ENCODE data around the gene NUMBL. TPM values are rescaled to one million over a fixed set of nuclear protein-coding genes. Genes with fewer than 3 reads are reported as not detected.
A peak's percentile ranks its signal among the peaks of the same experiment; 100 is the strongest.

Gene NUMBL
- total RNA-seq, 5 donors from 2014 or later (not counting 1 experiment from before 2014, with no cell fraction given): 7.1 to 19.0 (median 13.1) TPM

DNA sequence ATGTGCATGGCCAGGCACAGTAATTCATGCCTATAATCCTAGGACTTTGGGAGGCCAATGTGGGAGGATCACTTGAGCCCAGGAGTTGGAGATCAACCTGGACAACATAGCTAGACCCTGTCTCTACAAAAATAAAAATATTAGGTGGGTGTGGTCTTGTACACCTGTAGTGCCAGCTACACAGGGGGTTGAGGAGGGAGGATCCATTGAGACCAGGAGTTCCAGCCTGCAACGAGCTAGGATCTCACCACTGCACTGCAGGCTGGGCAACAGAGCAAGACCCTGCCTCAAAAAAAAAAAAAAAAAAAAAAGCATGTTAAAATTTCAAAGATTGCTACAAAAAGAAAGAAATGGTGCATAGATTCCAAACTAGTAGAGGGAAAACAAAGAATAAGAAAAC is 52.1 kb downstream of the NUMBL start:
- H3K36me3 Mint-ChIP-seq: no peaks in the 10 kb centered on the region
- Histone ChIP-seq H3K4me1 (ENCODE audit: control insufficient read depth in 1 of 2, extremely low read depth in 1 of 2, insufficient read depth in 2 of 2, low read length in 2 of 2) (peaks cover 6 to 13% of the 10 kb centered on the region in 2 experiments), H3K9me3 (no peaks in the 10 kb centered on the region), H3K27ac (ENCODE audit: low read length) (no peak overlapping the region), H3K27me3 (replicated peaks in 1 of 2; ENCODE audit: control insufficient read depth in 2 of 2, extremely low read depth in 1 of 2, insufficient read depth in 2 of 2, low read length in 1 of 2) (peaks cover 0 to 24% of the 10 kb centered on the region in 2 experiments), H3K4me3 (ENCODE audit: control insufficient read depth in 1 of 2, extremely low read depth in 1 of 2, low read length in 1 of 2) (no peak overlapping the region), H3K36me3 (ENCODE audit: control insufficient read depth in 2 of 2, extremely low read depth in 1 of 2, insufficient read depth in 1 of 2, low read length in 1 of 2) (no peaks in the 10 kb centered on the region)
- CTCF ChIA-PET: interaction anchor here in 1 of 2 donors (0.5 to 0.7 kb wide), 4 partner anchors 82 to 333 kb away, joined by 3 to 7 read pairs (median 5); no protein-coding TSS in a partner anchor
- POLR2A ChIA-PET: no interaction called here
- DNase-seq (no peak), ATAC-seq (replicated peaks in 1 of 4) (no peak)
- no CpG with 5 or more reads among the region's 1 CpG for WGBS (ENCODE audit: insufficient coverage)
- H3K9me3 Mint-ChIP-seq: no peaks in the 10 kb centered on the region
- peaks cover 0 to 6% of the 10 kb centered on the region in 2 donors for H3K27me3 Mint-ChIP-seq
- no peak overlapping the region for H3K27ac Mint-ChIP-seq
- H3K4me3 Mint-ChIP-seq: no peak overlapping the region
- peaks cover 16 to 19% (median 19%) of the 10 kb centered on the region in 3 donors for H3K4me1 Mint-ChIP-seq

DNA sequence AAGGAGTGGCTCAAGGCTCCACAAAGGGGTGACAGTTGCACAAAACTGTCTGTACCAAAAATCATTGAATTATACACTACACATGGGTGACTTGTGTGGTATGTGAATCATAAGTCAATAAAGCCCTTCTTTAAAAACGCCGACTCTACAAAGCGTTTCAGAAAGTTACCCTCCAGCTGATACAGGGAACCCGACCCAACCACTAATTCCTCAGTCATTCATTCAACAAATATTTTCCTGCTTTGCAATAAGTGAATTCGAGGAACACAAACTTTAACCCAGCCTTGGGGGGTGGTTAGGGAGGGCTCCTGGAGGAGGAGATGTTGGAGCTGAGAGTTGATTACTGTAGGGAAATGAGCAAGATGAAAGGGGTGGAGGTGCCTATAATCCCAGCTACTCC is 57.2 kb downstream of the NUMBL start:
- H3K4me1 ChIP-seq (ENCODE audit: control insufficient read depth in 1 of 2, extremely low read depth in 1 of 2, insufficient read depth in 2 of 2, low read length in 2 of 2): peaks cover 0 to 12% of the 10 kb centered on the region in 2 experiments
- H3K27me3 ChIP-seq (replicated peaks in 1 of 2; ENCODE audit: control insufficient read depth in 2 of 2, extremely low read depth in 1 of 2, insufficient read depth in 2 of 2, low read length in 1 of 2): peaks cover 0 to 14% of the 10 kb centered on the region in 2 experiments
- no CpG with 5 or more reads among the region's 5 CpGs for WGBS (ENCODE audit: insufficient coverage)
- DNase-seq (no peak), ATAC-seq (replicated peaks in 1 of 4) (no peak)
- H3K4me1 Mint-ChIP-seq: peaks cover 7 to 25% (median 9%) of the 10 kb centered on the region in 3 donors
- ChIA-PET CTCF (interaction anchor here in 1 of 2 donors (0.7 kb wide), 2 partner anchors 318 to 388 kb away, joined by 3 to 7 read pairs; no protein-coding TSS in a partner anchor), POLR2A (no interaction called here)
- H3K27me3 Mint-ChIP-seq: peaks cover 0 to 3% of the 10 kb centered on the region in 2 donors
- peaks cover 0 to 3% of the 10 kb centered on the region in 2 donors for H3K36me3 ChIP-seq (ENCODE audit: control insufficient read depth in 2 of 2, extremely low read depth in 1 of 2, insufficient read depth in 1 of 2, low read length in 1 of 2)
- H3K9me3 ChIP-seq: no peaks in the 10 kb centered on the region
- H3K27ac ChIP-seq (ENCODE audit: low read length): no peak overlapping the region
- peaks cover 4% of the 10 kb centered on the region for H3K36me3 Mint-ChIP-seq
- no peak overlapping the region for H3K4me3 ChIP-seq (ENCODE audit: control insufficient read depth in 1 of 2, extremely low read depth in 1 of 2, low read length in 1 of 2)
- no peak overlapping the region for H3K27ac Mint-ChIP-seq
- H3K9me3 Mint-ChIP-seq: no peaks in the 10 kb centered on the region
- H3K4me3 Mint-ChIP-seq: no peak overlapping the region

DNA sequence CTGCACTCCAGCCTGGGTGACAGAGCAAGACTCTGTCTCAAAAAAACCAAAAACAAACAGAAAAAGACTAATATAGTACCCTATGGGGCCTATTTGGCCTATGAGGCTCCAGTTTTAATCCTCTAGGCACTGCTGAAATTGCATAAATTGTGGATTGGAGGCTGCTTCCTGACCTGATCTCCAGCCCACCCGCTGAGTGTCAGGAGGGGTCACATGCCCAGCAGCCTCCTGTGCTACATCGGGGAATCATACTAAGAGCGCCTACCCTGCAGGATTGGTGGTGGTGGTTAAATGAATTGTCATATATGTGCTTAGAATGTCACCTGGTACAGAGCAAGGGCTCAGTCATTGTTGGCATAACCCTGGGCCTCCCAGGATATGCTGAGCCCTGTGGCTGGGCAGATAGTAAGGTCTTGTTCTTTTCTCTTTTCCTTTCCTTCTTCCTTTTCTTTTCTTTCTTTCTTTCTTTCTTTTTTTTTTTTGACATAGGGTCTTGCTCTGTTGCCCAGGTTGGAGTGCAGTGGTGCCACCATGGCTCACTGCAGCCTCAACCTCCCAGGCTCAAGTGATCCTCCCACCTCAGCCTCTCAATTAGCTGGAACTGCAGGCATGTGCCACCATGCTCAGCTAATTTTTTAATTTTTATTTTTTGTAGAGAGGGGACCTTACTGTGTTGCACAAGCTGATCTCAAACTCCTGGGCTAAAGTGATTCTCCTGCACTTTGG is 58.0 kb downstream of the NUMBL start:
- Mint-ChIP-seq H3K9me3 (no peaks in the 10 kb centered on the region), H3K27me3 (peaks cover 0 to 3% of the 10 kb centered on the region in 2 donors), H3K36me3 (peaks cover 5% of the 10 kb centered on the region), H3K4me3 (no peak overlapping the region), H3K4me1 (peaks cover 7 to 25% (median 9%) of the 10 kb centered on the region in 3 donors), H3K27ac (no peak overlapping the region)
- peaks cover 0 to 12% of the 10 kb centered on the region in 2 experiments for H3K4me1 ChIP-seq (ENCODE audit: control insufficient read depth in 1 of 2, extremely low read depth in 1 of 2, insufficient read depth in 2 of 2, low read length in 2 of 2)
- H3K27ac ChIP-seq (ENCODE audit: low read length): no peak overlapping the region
- DNase-seq (no peak), ATAC-seq (replicated peaks in 1 of 4) (no peak)
- POLR2A ChIA-PET: no interaction called here
- 80% methylated on average over 1 of the region's 3 CpGs for WGBS (ENCODE audit: insufficient coverage)
- CTCF ChIA-PET: no interaction called here
- no peak overlapping the region for H3K4me3 ChIP-seq (ENCODE audit: control insufficient read depth in 1 of 2, extremely low read depth in 1 of 2, low read length in 1 of 2)
- H3K27me3 ChIP-seq (replicated peaks in 1 of 2; ENCODE audit: control insufficient read depth in 2 of 2, extremely low read depth in 1 of 2, insufficient read depth in 2 of 2, low read length in 1 of 2): peaks cover 0 to 14% of the 10 kb centered on the region in 2 experiments
- peaks cover 0 to 3% of the 10 kb centered on the region in 2 donors for H3K36me3 ChIP-seq (ENCODE audit: control insufficient read depth in 2 of 2, extremely low read depth in 1 of 2, insufficient read depth in 1 of 2, low read length in 1 of 2)
- H3K9me3 ChIP-seq: no peaks in the 10 kb centered on the region

- WGBS (ENCODE audit: insufficient coverage): 75% methylated on average over 12 of the region's 16 CpGs
- peaks cover 7 to 25% (median 9%) of the 10 kb centered on the region in 3 donors for H3K4me1 Mint-ChIP-seq
- Histone ChIP-seq H3K9me3 (no peaks in the 10 kb centered on the region), H3K27ac (ENCODE audit: low read length) (no peak overlapping the region), H3K36me3 (ENCODE audit: control insufficient read depth in 2 of 2, extremely low read depth in 1 of 2, insufficient read depth in 1 of 2, low read length in 1 of 2) (peaks cover 0 to 13% of the 10 kb centered on the region in 2 donors), H3K4me1 (ENCODE audit: control insufficient read depth in 1 of 2, extremely low read depth in 1 of 2, insufficient read depth in 2 of 2, low read length in 2 of 2) (peaks cover 0 to 12% of the 10 kb centered on the region in 2 experiments), H3K27me3 (replicated peaks in 1 of 2; ENCODE audit: control insufficient read depth in 2 of 2, extremely low read depth in 1 of 2, insufficient read depth in 2 of 2, low read length in 1 of 2) (peaks cover 0 to 5% of the 10 kb centered on the region in 2 experiments), H3K4me3 (ENCODE audit: control insufficient read depth in 1 of 2, extremely low read depth in 1 of 2, low read length in 1 of 2) (no peak overlapping the region)
- H3K27ac Mint-ChIP-seq: no peak overlapping the region
- H3K27me3 Mint-ChIP-seq: no peaks in the 10 kb centered on the region
- no peaks in the 10 kb centered on the region for H3K9me3 Mint-ChIP-seq
- ATAC-seq (replicated peaks in 1 of 4): no peak
- ChIA-PET CTCF (interaction anchor here (0.6 to 0.9 kb wide), 2 partner anchors 11 to 967 kb away, joined by 3 to 4 read pairs; no protein-coding TSS in a partner anchor), POLR2A (no interaction called here)
- no peak overlapping the region for H3K4me3 Mint-ChIP-seq
- H3K36me3 Mint-ChIP-seq: peaks cover 12% of the 10 kb centered on the region
- DNase-seq: no peak
Measured at GRCh38 chr19:40630571-40631160, 59.8 kb downstream of the NUMBL start.

DNA sequence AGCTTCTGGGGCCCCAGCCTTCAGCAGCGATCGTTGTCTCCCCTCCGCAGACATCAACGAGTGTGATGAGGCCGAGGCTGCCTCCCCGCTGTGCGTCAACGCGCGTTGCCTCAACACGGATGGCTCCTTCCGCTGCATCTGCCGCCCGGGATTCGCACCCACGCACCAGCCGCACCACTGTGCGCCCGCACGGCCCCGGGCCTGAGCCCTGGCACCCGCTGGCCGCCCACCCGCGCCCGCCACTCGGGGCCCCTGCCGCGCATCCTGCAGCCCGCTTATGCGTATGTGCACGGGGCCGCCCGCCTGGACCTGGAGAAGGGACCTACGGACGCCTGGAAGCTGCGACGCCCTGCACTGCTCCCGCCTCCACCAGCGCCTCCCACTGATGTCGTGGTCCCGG is 61.1 kb downstream of the NUMBL start:
- POLR2A ChIA-PET: no interaction called here
- Histone ChIP-seq H3K4me3 (ENCODE audit: control insufficient read depth in 1 of 2, extremely low read depth in 1 of 2, low read length in 1 of 2) (no peak overlapping the region), H3K4me1 (ENCODE audit: control insufficient read depth in 1 of 2, extremely low read depth in 1 of 2, insufficient read depth in 2 of 2, low read length in 2 of 2) (peaks cover 0 to 11% of the 10 kb centered on the region in 2 experiments), H3K27ac (ENCODE audit: low read length) (no peak overlapping the region), H3K36me3 (ENCODE audit: control insufficient read depth in 2 of 2, extremely low read depth in 1 of 2, insufficient read depth in 1 of 2, low read length in 1 of 2) (peaks cover 0 to 21% of the 10 kb centered on the region in 2 donors), H3K9me3 (no peaks in the 10 kb centered on the region), H3K27me3 (replicated peaks in 1 of 2; ENCODE audit: control insufficient read depth in 2 of 2, extremely low read depth in 1 of 2, insufficient read depth in 2 of 2, low read length in 1 of 2) (no peaks in the 10 kb centered on the region)
- ATAC-seq (replicated peaks in 1 of 4) (peak in 1 of 4 experiments; percentile 5), DNase-seq (no peak)
- no peak overlapping the region for H3K27ac Mint-ChIP-seq
- peaks cover 20% of the 10 kb centered on the region for H3K36me3 Mint-ChIP-seq
- H3K27me3 Mint-ChIP-seq: no peaks in the 10 kb centered on the region
- 94% methylated on average over 38 of the region's 42 CpGs for WGBS (ENCODE audit: insufficient coverage)
- no peaks in the 10 kb centered on the region for H3K9me3 Mint-ChIP-seq
- CTCF ChIA-PET: interaction anchor here in 1 of 2 donors (0.5 kb wide), 1 partner anchor 1627 kb away, joined by 3 read pairs; no protein-coding TSS in a partner anchor
- H3K4me1 Mint-ChIP-seq: peaks cover 3 to 22% (median 7%) of the 10 kb centered on the region in 3 donors
- peak overlapping the region in 1 of 3 donors; percentile 18 for H3K4me3 Mint-ChIP-seq

GRCh38 chr19:40627486-40628279 is 62.8 kb downstream of the NUMBL start:
- Mint-ChIP-seq H3K4me1 (peaks cover 2 to 13% (median 3%) of the 10 kb centered on the region in 3 donors), H3K27me3 (no peaks in the 10 kb centered on the region), H3K36me3 (peaks cover 27% of the 10 kb centered on the region), H3K27ac (no peak overlapping the region), H3K9me3 (no peaks in the 10 kb centered on the region), H3K4me3 (no peak overlapping the region)
- POLR2A ChIA-PET: no interaction called here
- DNase-seq: no peak
- ATAC-seq (replicated peaks in 1 of 4): no peak
- no peaks in the 10 kb centered on the region for H3K9me3 ChIP-seq
- CTCF ChIA-PET: no interaction called here
- H3K4me3 ChIP-seq (ENCODE audit: control insufficient read depth in 1 of 2, extremely low read depth in 1 of 2, low read length in 1 of 2): no peak overlapping the region
- 95% methylated on average over 37 of the region's 39 CpGs for WGBS (ENCODE audit: insufficient coverage)
- H3K36me3 ChIP-seq (ENCODE audit: control insufficient read depth in 2 of 2, extremely low read depth in 1 of 2, insufficient read depth in 1 of 2, low read length in 1 of 2): peaks cover 4 to 30% of the 10 kb centered on the region in 2 donors
- H3K4me1 ChIP-seq (ENCODE audit: control insufficient read depth in 1 of 2, extremely low read depth in 1 of 2, insufficient read depth in 2 of 2, low read length in 2 of 2): peaks cover 0 to 8% of the 10 kb centered on the region in 2 experiments
- no peaks in the 10 kb centered on the region for H3K27me3 ChIP-seq (replicated peaks in 1 of 2; ENCODE audit: control insufficient read depth in 2 of 2, extremely low read depth in 1 of 2, insufficient read depth in 2 of 2, low read length in 1 of 2)
- no peak overlapping the region for H3K27ac ChIP-seq (ENCODE audit: low read length)
